Liver (tissue), 9 donors: ENCODE results near the gene GLE1. TPM values are rescaled to one million over a fixed set of nuclear protein-coding genes. Genes with fewer than 3 reads are reported as not detected.

Experiments
- DNase-seq: peaks from one replicate; pipeline ENCODE4 v3.0.0-alpha.2; 2017; ENCODE audit warnings: low spot score
- H3K27ac ChIP-seq, 2 donors: one replicate each; pipeline ENCODE4 v1.7.0; 2013; ENCODE audit warnings: inconsistent platforms in 2 of 2, low read length in 2 of 2, control low read depth in 1 of 2, low read depth in 1 of 2, mild to moderate bottlenecking in 1 of 2
- H3K27me3 ChIP-seq, 4 donors: one replicate each; pipeline versions ENCODE4 v1.6.1 to v1.7.0; 2013; ENCODE audit warnings: low read length in 3 of 4, inconsistent platforms in 1 of 4, mild to moderate bottlenecking in 1 of 4, moderate library complexity in 1 of 4; ENCODE audit not compliant: control insufficient read depth in 4 of 4, insufficient read depth in 4 of 4
- H3K36me3 ChIP-seq, 4 donors: one replicate each; pipeline versions ENCODE4 v1.6.1 to v1.7.0; 2013; ENCODE audit warnings: low read length in 3 of 4, mild to moderate bottlenecking in 3 of 4, low read depth in 1 of 4, moderate library complexity in 1 of 4; ENCODE audit not compliant: control insufficient read depth in 4 of 4, insufficient read depth in 3 of 4
- H3K4me1 ChIP-seq, 4 donors: one replicate each; pipeline versions ENCODE4 v1.6.1 to v1.7.0; 2013; ENCODE audit warnings: low read length in 3 of 4, mild to moderate bottlenecking in 3 of 4, moderate library complexity in 1 of 4; ENCODE audit not compliant: control insufficient read depth in 4 of 4, insufficient read depth in 4 of 4
- H3K4me3 ChIP-seq, 3 donors: one replicate each; pipeline versions ENCODE4 v1.6.1 to v1.7.0; 2013; ENCODE audit warnings: low read length in 3 of 3, control low read depth in 1 of 3, low read depth in 1 of 3, mild to moderate bottlenecking in 1 of 3
- H3K9ac ChIP-seq, 2 donors: one replicate each; pipeline ENCODE4 v1.7.0; 2013; ENCODE audit warnings: low read length in 2 of 2, mild to moderate bottlenecking in 2 of 2, moderate library complexity in 2 of 2, control low read depth in 1 of 2, low read depth in 1 of 2
- H3K9me3 ChIP-seq, 4 donors: one replicate each; pipeline versions ENCODE4 v1.6.1 to v1.7.0; 2013; ENCODE audit warnings: low read length in 3 of 4; ENCODE audit not compliant: control insufficient read depth in 4 of 4
- ATF3 ChIP-seq: IDR thresholded peaks from 2 replicates; pipeline ENCODE4 v1.6.1; 2016; ENCODE audit warnings: antibody characterized with exemption
- EGR1 ChIP-seq, 2 donors: IDR thresholded peaks; 2 replicates each; pipeline ENCODE4 v1.6.1; 2016 to 2018; ENCODE audit warnings: antibody characterized with exemption in 2 of 2, low read depth in 2 of 2
- FOXA1 ChIP-seq: IDR thresholded peaks from 2 replicates; pipeline ENCODE4 v1.6.1; 2016; ENCODE audit warnings: antibody characterized with exemption
- FOXA2 ChIP-seq: IDR thresholded peaks from 2 replicates; pipeline ENCODE4 v1.6.1; 2016; ENCODE audit warnings: antibody characterized with exemption
- GABPA ChIP-seq, 2 donors: IDR thresholded peaks in 1 of 2; conservative IDR thresholded peaks in 1 of 2; 2 replicates each; pipeline ENCODE4 v1.6.1; 2016; ENCODE audit warnings: antibody characterized with exemption in 2 of 2, mild to moderate bottlenecking in 1 of 2, moderate library complexity in 1 of 2
- HNF4A ChIP-seq, 2 donors: conservative IDR thresholded peaks; 2 replicates each; pipeline ENCODE4 v1.6.1; 2016; ENCODE audit warnings: antibody characterized with exemption in 2 of 2, mild to moderate bottlenecking in 2 of 2
- HNF4G ChIP-seq: IDR thresholded peaks from 2 replicates; pipeline ENCODE4 v1.6.1; 2016; ENCODE audit warnings: antibody characterized with exemption
- JUND ChIP-seq, 2 donors: IDR thresholded peaks; 2 replicates each; pipeline ENCODE4 v1.6.1; 2016; ENCODE audit warnings: antibody characterized with exemption in 2 of 2
- NR2F2 ChIP-seq: IDR thresholded peaks from 2 replicates; pipeline ENCODE4 v1.6.1; 2016; ENCODE audit warnings: antibody characterized with exemption
- RAD21 ChIP-seq, 2 donors: IDR thresholded peaks; 2 replicates each; pipeline ENCODE4 v1.6.1; 2016; ENCODE audit warnings: antibody characterized with exemption in 2 of 2, mild to moderate bottlenecking in 2 of 2
- REST ChIP-seq: IDR thresholded peaks from 2 replicates; pipeline ENCODE4 v1.6.1; 2016; ENCODE audit warnings: antibody characterized with exemption, mild to moderate bottlenecking
- RXRA ChIP-seq, 2 donors: IDR thresholded peaks; 2 replicates each; pipeline ENCODE4 v1.6.1; 2017 to 2018; ENCODE audit warnings: antibody characterized with exemption in 2 of 2, mild to moderate bottlenecking in 1 of 2
- SP1 ChIP-seq: IDR thresholded peaks from 2 replicates; pipeline ENCODE4 v1.6.1; 2018; ENCODE audit warnings: antibody characterized with exemption, mild to moderate bottlenecking
- TAF1 ChIP-seq: conservative IDR thresholded peaks from 2 replicates; pipeline ENCODE4 v1.6.1; 2016; ENCODE audit warnings: antibody characterized with exemption, mild to moderate bottlenecking
- YY1 ChIP-seq: IDR thresholded peaks from 2 replicates; pipeline ENCODE4 v1.6.1; 2016; ENCODE audit warnings: antibody characterized with exemption, mild to moderate bottlenecking
- WGBS: extraction: QIAGEN DNeasy Blood & Tissue Kit; methylation state at CpG from one replicate; pipeline ENCODE4 v1.1.7; 2013; 5-methylcytosine and 5-hydroxymethylcytosine counted together
- polyA plus RNA-seq, 2 donors: library from polyadenylated mRNA; stranded (reverse) in 1 of 2; unstranded in 1 of 2; fragments of 200-250 nt in 1 of 2; fragments of >200 nt in 1 of 2; fragmentation: Nextera tagmentation in 1 of 2; extraction: Ambion mirVana in 1 of 2; gene quantifications; one replicate each; pipeline versions ENCODE4 v1.2.1 to v1.2.3, GENCODE V29; 2013 to 2015
- total RNA-seq, 2 donors: library from RNA; depleted of rRNA; stranded (reverse); fragments of >200 nt; gene quantifications; one replicate each; pipeline ENCODE4 v1.2.3, GENCODE V29; 2014
- TF ChIP-seq, protein P1 (sequence below): IDR thresholded peaks from 2 replicates; pipeline ENCODE4 v1.6.1; 2016; ENCODE audit warnings: antibody characterized with exemption
- TF ChIP-seq, protein P2 (sequence below): fragments of 150-350 bp; IDR thresholded peaks from 2 replicates; pipeline ENCODE4 v1.5.1; 2017; ENCODE audit warnings: improper control_type of control experiment, low read depth, low read length; ENCODE audit not compliant: missing input control
- TF ChIP-seq, protein P3 (sequence below): IDR thresholded peaks from 2 replicates; pipeline ENCODE4 v1.6.1; 2016; ENCODE audit warnings: antibody characterized with exemption
- donor health status: healthy.
- donor health status: healthy.
- donor health status: healthy.
- donor health status: healthy.
- donor health status: healthy.

Gene GLE1
- total and polyA plus RNA-seq, 4 donors, result 5.3 to 19.5 (median 12.8) TPM

- Histone ChIP-seq H3K36me3 (peaks cover 12 to 38% (median 19%) of the 10 kb centered on the region in 4 donors), H3K4me3 (no peak overlapping the region), H3K27me3 (no peaks in the 10 kb centered on the region), H3K4me1 (no peaks in the 10 kb centered on the region), H3K9ac (no peak overlapping the region), H3K9me3 (no peaks in the 10 kb centered on the region), H3K27ac (no peak overlapping the region)
- WGBS, result 98% methylated on average over 9 of the region's 9 CpGs
- no peak for DNase-seq
- TF ChIP-seq ATF3 (no peak), GABPA (IDR thresholded peaks at IDR 0.05 in 1 of 2, conservative IDR thresholded peaks at IDR 0.05 in 1 of 2) (no peak), FOXA1 (no peak), EGR1 (IDR thresholded peaks at IDR 0.05; ENCODE audit: low read depth in 2 of 2) (no peak), RAD21 (IDR thresholded peaks at IDR 0.05) (no peak), TAF1 (no peak), YY1 (no peak), RXRA (IDR thresholded peaks at IDR 0.05) (no peak), REST (no peak), HNF4A (conservative IDR thresholded peaks at IDR 0.05) (no peak), NR2F2 (no peak), HNF4G (no peak), FOXA2 (no peak), JUND (IDR thresholded peaks at IDR 0.05) (no peak), SP1 (no peak)
- TF ChIP-seq, protein P1, sequence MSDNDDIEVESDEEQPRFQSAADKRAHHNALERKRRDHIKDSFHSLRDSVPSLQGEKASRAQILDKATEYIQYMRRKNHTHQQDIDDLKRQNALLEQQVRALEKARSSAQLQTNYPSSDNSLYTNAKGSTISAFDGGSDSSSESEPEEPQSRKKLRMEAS, result no peak
- TF ChIP-seq, protein P2, sequence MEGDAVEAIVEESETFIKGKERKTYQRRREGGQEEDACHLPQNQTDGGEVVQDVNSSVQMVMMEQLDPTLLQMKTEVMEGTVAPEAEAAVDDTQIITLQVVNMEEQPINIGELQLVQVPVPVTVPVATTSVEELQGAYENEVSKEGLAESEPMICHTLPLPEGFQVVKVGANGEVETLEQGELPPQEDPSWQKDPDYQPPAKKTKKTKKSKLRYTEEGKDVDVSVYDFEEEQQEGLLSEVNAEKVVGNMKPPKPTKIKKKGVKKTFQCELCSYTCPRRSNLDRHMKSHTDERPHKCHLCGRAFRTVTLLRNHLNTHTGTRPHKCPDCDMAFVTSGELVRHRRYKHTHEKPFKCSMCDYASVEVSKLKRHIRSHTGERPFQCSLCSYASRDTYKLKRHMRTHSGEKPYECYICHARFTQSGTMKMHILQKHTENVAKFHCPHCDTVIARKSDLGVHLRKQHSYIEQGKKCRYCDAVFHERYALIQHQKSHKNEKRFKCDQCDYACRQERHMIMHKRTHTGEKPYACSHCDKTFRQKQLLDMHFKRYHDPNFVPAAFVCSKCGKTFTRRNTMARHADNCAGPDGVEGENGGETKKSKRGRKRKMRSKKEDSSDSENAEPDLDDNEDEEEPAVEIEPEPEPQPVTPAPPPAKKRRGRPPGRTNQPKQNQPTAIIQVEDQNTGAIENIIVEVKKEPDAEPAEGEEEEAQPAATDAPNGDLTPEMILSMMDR, result no peak
- TF ChIP-seq, protein P3, sequence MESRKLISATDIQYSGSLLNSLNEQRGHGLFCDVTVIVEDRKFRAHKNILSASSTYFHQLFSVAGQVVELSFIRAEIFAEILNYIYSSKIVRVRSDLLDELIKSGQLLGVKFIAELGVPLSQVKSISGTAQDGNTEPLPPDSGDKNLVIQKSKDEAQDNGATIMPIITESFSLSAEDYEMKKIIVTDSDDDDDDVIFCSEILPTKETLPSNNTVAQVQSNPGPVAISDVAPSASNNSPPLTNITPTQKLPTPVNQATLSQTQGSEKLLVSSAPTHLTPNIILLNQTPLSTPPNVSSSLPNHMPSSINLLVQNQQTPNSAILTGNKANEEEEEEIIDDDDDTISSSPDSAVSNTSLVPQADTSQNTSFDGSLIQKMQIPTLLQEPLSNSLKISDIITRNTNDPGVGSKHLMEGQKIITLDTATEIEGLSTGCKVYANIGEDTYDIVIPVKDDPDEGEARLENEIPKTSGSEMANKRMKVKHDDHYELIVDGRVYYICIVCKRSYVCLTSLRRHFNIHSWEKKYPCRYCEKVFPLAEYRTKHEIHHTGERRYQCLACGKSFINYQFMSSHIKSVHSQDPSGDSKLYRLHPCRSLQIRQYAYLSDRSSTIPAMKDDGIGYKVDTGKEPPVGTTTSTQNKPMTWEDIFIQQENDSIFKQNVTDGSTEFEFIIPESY, result no peak
These were observed 8.3 kb downstream of the GLE1 start for GRCh38 chr9:128512820-128513219.
